ENCODE results near the gene ACAA2. TPM values are rescaled to one million over a fixed set of nuclear protein-coding genes. Genes with fewer than 3 reads are reported as not detected.

Gene ACAA2
- total and polyA plus RNA-seq, 2 experiments from 2014 or later = 174 to 189 TPM

GRCh38 chr18:49843778-49844625 lies 30.7 kb upstream of the ACAA2 start:
- no peaks in the 10 kb centered on the region for H3K36me3 ChIP-seq (replicated peaks; ENCODE audit: insufficient read depth, low read depth)
- H3K4me3 ChIP-seq = no peak overlapping the region
- H3K9me3 ChIP-seq (ENCODE audit: low read depth) = no peaks in the 10 kb centered on the region
- WGBS (ENCODE audit: low lambda C conversion rate, missing lambda C conversion rate) = 96% methylated on average over 6 of the region's 6 CpGs
- H3K27ac ChIP-seq = no peak overlapping the region
- H2AFZ ChIP-seq = no peak overlapping the region
- no peak for DNase-seq (ENCODE audit: low spot score)
- no peaks in the 10 kb centered on the region for H4K20me1 ChIP-seq (ENCODE audit: insufficient read depth, poor library complexity, severe bottlenecking)
- TF ChIP-seq EZH2 (IDR thresholded peaks at IDR 0.05; ENCODE audit: borderline replicate concordance) (no peak), EZH2phosphoT487 (IDR thresholded peaks at IDR 0.05; ENCODE audit: low read depth, severe bottlenecking, unreplicated experiment) (no peak), CTCF (IDR thresholded peaks at IDR 0.05; ENCODE audit: poor library complexity) (no peak)
- no peaks in the 10 kb centered on the region for H3K9me2 ChIP-seq (replicated peaks; ENCODE audit: insufficient read depth)
- H3K4me1 ChIP-seq (ENCODE audit: insufficient read depth) = peaks cover 8% of the 10 kb centered on the region
- H3K27me3 ChIP-seq = no peaks in the 10 kb centered on the region
- H3K79me2 ChIP-seq = no peaks in the 10 kb centered on the region
- H3K4me2 ChIP-seq = no peak overlapping the region

GRCh38 chr18:49843131-49843530 lies 29.8 kb upstream of the ACAA2 start:
- no peaks in the 10 kb centered on the region for H3K36me3 ChIP-seq (replicated peaks; ENCODE audit: insufficient read depth, low read depth)
- no peak overlapping the region for H3K4me2 ChIP-seq
- H2AFZ ChIP-seq = no peak overlapping the region
- H3K4me1 ChIP-seq (ENCODE audit: insufficient read depth) = peaks cover 5% of the 10 kb centered on the region
- 96% methylated on average over 10 of the region's 10 CpGs for WGBS (ENCODE audit: low lambda C conversion rate, missing lambda C conversion rate)
- H3K4me3 ChIP-seq = no peak overlapping the region
- no peaks in the 10 kb centered on the region for H3K79me2 ChIP-seq
- H3K9me3 ChIP-seq (ENCODE audit: low read depth) = no peaks in the 10 kb centered on the region
- no peak for DNase-seq (ENCODE audit: low spot score)
- no peaks in the 10 kb centered on the region for H3K9me2 ChIP-seq (replicated peaks; ENCODE audit: insufficient read depth)
- H3K27ac ChIP-seq = no peak overlapping the region
- TF ChIP-seq EZH2 (IDR thresholded peaks at IDR 0.05; ENCODE audit: borderline replicate concordance) (no peak), EZH2phosphoT487 (IDR thresholded peaks at IDR 0.05; ENCODE audit: low read depth, severe bottlenecking, unreplicated experiment) (no peak), CTCF (IDR thresholded peaks at IDR 0.05; ENCODE audit: poor library complexity) (no peak)
- no peaks in the 10 kb centered on the region for H4K20me1 ChIP-seq (ENCODE audit: insufficient read depth, poor library complexity, severe bottlenecking)
- H3K27me3 ChIP-seq = no peaks in the 10 kb centered on the region

- no peak for TF ChIP-seq CTCF (IDR thresholded peaks at IDR 0.05; ENCODE audit: poor library complexity)
- TF ChIP-seq EZH2 (IDR thresholded peaks at IDR 0.05; ENCODE audit: borderline replicate concordance) = no peak
- TF ChIP-seq EZH2phosphoT487 (IDR thresholded peaks at IDR 0.05; ENCODE audit: low read depth, severe bottlenecking, unreplicated experiment) = no peak
- H3K27me3 ChIP-seq = no peaks in the 10 kb centered on the region
- no peaks in the 10 kb centered on the region for H3K9me3 ChIP-seq (ENCODE audit: low read depth)
- H3K79me2 ChIP-seq = no peaks in the 10 kb centered on the region
- no peak overlapping the region for H2AFZ ChIP-seq
- H3K36me3 ChIP-seq (replicated peaks; ENCODE audit: insufficient read depth, low read depth) = no peaks in the 10 kb centered on the region
- no peak overlapping the region for H3K27ac ChIP-seq
- no peak for DNase-seq (ENCODE audit: low spot score)
- 95% methylated on average over 4 of the region's 4 CpGs for WGBS (ENCODE audit: low lambda C conversion rate, missing lambda C conversion rate)
- no peaks in the 10 kb centered on the region for H3K9me2 ChIP-seq (replicated peaks; ENCODE audit: insufficient read depth)
- H3K4me1 ChIP-seq (ENCODE audit: insufficient read depth) = peaks cover 7% of the 10 kb centered on the region
- no peak overlapping the region for H3K4me3 ChIP-seq
- no peaks in the 10 kb centered on the region for H4K20me1 ChIP-seq (ENCODE audit: insufficient read depth, poor library complexity, severe bottlenecking)
- no peak overlapping the region for H3K4me2 ChIP-seq
Measured at GRCh38 chr18:49842656-49843055, 29.3 kb upstream of the ACAA2 start.
